ENCODE measurements around the gene TBKBP1.
"Not testable (repeated sequence)": the region's sequence is repeated elsewhere in the genome, so short reads cannot be mapped to it uniquely, and the experiment has no call there.

The TBKBP1 gene

DNA sequence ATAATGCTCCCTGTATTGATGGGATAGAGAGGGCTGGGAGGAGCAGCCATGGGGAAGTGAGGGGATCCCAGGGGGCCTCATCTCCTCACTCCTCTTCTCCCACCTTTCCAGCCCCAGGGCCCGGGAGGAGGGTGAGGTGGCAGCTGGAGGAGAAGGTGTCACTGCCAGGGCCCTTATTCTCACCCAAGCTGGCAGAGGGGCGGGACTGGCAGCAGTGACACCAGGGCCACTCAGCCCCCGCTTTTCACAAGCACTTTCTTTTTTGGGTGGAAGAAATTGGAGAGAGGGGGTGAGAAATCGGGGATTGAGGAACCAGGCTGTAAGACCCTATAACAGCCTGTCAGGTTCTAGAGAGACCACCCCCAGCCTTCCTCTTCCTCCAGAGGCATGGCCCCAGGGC is 36.7 kb downstream of the TBKBP1 start:
- in situ Hi-C loops (cut with MboI; ENCODE audit: low sequenced_read_pairs) = no loop called here

DNA sequence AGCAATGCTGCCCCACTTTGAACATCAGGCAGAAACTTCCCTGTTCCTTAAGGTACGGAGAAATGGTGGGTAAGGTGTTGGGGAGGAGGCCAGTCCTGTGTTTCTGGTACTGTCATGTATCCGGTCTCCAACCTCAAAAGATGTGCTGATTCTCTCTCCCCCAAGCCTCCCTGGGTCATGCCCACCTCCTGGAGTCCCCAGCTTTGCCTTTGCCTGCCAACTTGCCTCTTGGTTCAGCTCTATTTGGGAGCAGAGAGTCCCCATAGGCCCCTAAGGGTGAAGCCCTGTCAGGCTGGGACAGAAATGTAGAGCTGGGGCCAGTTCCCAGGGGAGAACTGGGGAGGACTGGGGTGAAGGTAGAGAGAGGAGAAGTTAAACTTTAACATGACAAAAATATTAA is 37.4 kb downstream of the TBKBP1 start:
- in situ Hi-C loops (cut with MboI; ENCODE audit: low sequenced_read_pairs) = no loop called here

DNA sequence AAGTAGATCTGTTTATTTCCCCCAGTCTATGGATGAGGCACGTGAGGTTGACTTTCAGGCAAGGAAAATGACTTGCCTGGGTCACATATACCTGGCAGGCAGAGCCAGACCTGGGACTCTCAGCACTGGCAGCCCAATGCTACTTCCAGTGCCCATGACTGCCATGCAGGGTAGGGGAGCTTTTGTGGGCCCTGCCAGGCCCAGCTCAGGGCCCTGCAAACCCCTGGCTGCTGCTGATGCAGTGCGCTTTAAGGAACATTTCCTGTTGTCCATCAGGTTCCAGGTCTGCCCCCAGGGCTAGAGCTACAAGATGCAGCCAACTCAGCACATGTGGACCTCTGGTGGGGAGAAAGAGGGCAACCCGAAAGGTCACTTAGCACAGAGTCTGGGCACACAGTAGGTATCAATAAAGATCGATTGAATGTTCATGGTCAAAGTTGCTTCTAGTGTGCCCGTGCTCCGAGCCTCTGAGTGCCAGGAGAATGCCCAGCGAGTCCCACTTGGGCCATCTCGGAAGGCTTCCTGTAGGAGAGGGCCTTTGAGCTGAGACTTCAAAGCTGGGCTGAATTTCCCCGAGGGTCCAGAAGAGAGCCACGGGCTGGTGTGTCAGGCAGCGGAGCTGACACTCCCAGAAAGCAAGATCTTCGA is 38.6 kb downstream of the TBKBP1 start:
- in situ Hi-C loops (cut with MboI; ENCODE audit: low sequenced_read_pairs) = no loop called here

DNA sequence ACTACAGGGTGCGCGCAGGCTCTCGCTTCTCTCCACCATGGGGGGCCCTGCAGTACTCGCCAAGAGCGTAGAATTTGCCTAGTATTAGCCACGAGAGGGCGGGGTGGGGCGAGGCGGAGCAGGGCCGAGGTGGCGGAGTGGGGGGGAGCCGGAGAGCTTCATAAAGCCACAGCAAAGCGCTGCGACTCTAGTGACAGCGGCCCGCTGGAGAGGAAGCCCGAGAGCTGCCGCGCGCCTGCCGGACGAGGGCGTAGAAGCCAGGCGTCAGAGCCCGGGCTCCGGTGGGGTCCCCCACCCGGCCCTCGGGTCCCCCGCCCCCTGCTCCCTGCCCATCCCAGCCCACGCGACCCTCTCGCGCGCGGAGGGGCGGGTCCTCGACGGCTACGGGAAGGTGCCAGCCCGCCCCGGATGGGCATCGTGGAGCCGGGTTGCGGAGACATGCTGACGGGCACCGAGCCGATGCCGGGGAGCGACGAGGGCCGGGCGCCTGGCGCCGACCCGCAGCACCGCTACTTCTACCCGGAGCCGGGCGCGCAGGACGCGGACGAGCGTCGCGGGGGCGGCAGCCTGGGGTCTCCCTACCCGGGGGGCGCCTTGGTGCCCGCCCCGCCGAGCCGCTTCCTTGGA is 39.2 kb downstream of the TBKBP1 start, which contains the start of gene TBX21:
Gene TBX21, plus strand, starts transcription at position 190 of the 627 bp plus-strand sequence. Its CDS starts 219 bp downstream, at position 409.
- in situ Hi-C loops (cut with MboI; ENCODE audit: low sequenced_read_pairs) = no loop called here

DNA sequence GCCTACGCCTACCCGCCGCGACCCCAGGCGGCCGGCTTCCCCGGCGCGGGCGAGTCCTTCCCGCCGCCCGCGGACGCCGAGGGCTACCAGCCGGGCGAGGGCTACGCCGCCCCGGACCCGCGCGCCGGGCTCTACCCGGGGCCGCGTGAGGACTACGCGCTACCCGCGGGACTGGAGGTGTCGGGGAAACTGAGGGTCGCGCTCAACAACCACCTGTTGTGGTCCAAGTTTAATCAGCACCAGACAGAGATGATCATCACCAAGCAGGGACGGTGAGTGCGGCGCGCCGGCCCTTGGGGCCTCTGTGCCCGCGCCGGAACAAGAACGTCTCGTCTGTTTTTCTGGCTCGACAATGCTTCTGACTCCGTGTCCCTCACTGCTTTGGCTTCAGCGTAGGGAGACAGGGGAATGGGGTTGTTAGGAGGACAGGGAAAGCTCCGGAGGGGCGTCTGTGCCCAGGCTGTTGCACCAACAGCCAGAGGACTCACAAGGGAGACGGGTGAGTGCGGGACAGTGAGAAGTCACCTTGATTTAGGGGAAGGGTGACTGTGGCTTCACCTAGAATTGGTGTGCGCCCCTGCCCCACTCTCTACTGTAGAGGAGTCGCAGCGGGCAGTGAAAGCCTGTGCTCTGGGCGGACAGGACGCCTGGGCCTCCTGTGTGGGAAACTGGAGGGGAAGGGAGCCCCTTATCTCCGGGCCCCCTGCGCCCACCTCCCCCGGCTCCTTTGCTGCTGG is 39.9 kb downstream of the TBKBP1 start:
- in situ Hi-C loops (cut with MboI; ENCODE audit: low sequenced_read_pairs) = no loop called here

DNA sequence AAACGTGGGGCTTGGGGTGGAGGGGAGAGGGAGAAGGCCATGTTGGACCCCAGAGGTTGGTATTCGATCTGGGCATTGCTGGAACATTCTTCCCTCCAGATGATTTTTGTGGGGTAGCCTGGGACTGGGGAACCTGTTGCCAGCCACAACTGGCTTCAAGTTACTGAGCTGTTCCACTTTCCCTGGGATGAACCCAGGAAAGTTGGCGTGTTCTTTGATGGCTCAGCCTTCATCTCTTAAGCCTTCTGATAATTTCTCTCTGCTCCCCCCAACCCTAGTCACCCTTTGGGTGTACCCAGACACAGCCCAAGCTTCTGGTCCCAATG is 41.1 kb downstream of the TBKBP1 start:
- in situ Hi-C loops (cut with MboI; ENCODE audit: low sequenced_read_pairs) = no loop called here

DNA sequence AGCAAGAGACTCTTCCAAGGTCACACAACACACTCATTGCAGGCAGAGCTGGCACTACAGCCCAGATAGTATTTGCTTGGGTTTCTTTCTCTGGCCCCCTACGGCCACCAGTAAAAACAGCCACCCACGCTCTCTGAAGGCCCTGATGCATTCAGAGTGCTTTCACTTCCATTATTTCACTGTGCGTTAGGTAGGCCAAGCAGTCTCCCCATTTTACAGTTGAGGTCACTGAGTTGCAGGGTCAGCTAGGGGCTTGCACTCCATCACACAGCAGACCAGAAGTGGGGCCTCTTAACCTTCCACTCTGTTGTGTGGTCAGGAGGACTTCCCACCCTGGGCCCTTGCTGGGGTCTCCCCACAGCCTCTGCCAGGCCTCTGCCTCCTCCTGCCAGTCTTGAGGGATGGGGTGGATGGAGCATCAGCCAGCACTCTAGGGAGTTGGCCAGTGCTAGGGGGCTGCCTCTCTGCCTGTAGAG is 41.6 kb downstream of the TBKBP1 start:
- in situ Hi-C loops (cut with MboI; ENCODE audit: low sequenced_read_pairs) = no loop called here

DNA sequence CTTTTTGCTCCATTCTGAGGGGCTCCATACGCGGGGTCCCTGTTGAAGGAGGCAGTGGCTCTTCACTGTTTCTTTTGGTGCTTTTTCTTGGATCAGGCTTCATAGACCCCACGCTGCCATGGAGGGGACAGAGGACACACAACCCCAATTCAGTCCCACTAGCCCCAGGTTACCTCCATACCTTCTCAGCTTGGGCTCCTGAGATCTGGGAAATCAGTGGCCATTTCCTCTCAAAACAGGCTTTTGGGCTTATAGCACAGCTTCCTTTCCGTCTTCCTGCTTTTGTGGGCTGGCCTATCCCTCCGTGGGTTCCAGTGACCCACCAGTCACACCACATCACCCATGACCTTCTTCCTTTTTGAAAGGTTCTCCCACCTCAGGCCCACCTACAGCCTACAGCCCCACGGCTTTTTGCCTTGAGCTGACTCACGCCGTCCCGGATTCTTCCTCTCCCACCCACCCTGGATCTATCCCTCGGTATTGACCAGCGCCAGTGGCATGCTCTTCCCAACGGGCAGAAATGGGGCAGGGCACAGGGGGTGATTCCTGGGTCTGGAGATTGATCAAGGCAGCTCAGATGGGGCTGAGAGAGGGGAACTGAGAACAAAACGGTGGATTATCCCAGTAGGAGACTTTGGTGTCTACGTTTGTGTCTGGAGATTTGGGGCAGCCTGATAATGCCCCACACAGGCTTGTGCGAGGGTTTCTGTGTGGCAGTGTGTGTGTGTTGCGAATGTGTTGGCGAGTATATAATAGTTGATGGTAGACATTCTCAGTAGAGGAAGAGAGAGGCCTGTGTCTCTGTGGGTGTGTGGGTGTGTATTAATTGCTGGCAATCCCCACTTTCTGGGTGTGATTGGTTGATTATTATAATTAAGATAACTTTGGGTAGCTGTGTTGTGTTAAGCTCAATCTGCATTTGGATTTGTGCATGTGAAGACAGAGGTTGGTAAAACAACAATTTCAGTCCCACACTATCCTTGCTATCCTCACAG is 42.8 kb downstream of the TBKBP1 start:
- in situ Hi-C loops (cut with MboI; ENCODE audit: low sequenced_read_pairs) = no loop called here

DNA sequence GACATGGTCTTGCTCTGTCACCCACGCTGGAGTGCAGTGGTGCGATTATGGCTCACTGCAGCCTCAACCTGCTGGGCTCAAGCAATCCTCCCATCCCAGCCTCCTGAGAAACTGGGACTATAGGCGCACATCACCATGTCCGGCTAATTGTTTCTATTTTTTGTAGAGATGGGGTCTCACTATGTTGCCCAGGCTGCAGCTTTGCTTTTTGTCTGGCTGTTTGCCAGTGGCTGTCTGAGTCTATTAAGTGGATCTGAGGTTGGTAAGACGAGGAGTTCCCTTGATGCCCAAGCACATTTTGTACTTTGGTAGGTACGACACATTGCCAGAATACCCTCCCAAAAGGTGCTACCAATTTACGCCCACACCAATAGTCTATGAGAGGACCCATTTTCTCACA is 44.2 kb downstream of the TBKBP1 start:
- in situ Hi-C loops (cut with MboI; ENCODE audit: low sequenced_read_pairs) = no loop called here

DNA sequence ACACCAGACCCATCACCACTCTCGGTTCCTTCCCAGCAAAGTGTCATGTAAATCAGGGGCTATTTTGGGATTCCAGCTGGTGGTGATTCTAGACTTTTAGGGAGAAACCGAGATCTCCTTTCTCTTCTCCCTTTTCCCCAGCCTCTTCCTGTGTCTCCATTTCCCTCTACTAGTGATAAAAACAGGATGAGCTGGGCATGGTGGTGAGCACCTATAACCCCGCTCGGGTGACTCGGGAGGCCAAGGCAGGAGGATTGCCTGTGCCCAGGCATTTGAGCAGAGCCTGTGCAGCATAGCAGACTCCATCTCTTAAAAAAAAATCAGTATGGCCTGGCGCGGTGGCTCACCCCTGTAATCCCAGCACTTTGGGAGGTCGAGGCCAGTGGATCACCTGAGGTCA is 45.2 kb downstream of the TBKBP1 start:
- in situ Hi-C loops (cut with MboI; ENCODE audit: low sequenced_read_pairs) = no loop called here

DNA sequence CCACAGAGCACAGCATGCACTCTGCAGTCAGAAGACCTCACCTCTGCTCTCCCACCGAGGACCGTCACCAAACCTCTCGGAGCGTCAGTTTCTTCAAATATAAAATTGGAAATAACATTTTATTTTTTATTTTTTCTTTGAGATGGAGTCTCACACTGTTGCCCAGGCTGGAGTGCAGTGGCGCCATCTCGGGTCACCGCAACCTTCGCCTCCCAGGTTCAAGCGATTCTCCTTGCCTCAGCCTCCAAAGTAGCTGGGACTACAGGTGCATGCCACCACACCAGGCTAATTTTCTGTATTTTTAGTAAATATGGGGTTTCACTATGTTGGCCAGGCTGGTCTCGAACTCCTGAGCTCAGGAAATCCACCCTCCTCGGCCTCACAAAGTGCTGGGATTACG is 46.0 kb downstream of the TBKBP1 start:
- in situ Hi-C loops (cut with MboI; ENCODE audit: low sequenced_read_pairs) = not testable (repeated sequence)

DNA sequence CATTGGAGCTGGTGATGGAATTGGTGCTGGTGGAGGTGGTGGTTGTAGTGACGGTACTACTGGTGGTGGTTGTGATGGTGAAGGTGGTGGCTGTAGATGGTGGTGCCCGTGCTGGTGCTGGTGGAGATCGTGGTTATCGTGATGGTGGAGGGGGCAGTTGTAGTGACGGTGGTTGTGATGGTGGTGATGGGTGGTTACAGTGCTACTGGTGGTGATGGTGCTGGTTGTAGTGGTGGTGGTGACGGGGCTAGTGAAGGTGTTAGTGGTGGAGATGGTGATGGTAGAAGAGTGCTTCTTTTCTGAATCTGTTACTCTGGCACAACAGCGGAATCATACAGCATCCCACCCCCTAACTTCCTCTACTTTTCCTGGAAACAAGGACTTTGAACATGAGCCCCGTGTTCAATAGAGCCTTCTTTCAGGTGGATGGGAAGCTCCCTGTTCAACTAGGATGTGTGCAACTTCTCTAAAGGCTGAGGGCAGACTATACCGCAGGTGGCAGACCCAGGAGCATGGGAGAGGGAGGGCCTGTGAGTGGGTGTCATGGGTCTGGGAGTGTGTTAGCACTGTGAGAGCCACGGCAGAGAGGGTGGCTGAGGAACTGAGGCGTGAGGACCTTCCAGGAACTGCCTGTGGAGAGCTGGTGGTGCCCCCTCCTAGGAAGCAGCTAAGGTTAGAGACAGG is 47.3 kb downstream of the TBKBP1 start:
- in situ Hi-C loops (cut with MboI; ENCODE audit: low sequenced_read_pairs) = no loop called here

DNA sequence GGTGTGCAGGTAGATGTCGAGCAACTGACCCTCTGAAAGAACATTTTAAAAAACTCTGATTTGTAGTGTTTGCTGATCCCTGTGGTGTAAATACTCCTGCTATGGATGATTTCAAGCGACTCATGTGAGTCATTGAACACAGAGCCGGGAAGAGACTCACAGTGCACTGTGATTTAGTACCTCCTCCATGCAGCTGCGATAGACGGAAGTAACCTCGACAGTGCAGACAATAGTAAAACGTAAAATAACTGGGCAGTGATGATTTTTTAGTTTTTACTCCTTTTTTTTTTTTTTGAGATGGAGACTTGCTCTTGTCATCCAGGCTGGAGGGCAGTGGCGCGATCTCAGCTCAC is 47.8 kb downstream of the TBKBP1 start:
- in situ Hi-C loops (cut with MboI; ENCODE audit: low sequenced_read_pairs) = no loop called here

DNA sequence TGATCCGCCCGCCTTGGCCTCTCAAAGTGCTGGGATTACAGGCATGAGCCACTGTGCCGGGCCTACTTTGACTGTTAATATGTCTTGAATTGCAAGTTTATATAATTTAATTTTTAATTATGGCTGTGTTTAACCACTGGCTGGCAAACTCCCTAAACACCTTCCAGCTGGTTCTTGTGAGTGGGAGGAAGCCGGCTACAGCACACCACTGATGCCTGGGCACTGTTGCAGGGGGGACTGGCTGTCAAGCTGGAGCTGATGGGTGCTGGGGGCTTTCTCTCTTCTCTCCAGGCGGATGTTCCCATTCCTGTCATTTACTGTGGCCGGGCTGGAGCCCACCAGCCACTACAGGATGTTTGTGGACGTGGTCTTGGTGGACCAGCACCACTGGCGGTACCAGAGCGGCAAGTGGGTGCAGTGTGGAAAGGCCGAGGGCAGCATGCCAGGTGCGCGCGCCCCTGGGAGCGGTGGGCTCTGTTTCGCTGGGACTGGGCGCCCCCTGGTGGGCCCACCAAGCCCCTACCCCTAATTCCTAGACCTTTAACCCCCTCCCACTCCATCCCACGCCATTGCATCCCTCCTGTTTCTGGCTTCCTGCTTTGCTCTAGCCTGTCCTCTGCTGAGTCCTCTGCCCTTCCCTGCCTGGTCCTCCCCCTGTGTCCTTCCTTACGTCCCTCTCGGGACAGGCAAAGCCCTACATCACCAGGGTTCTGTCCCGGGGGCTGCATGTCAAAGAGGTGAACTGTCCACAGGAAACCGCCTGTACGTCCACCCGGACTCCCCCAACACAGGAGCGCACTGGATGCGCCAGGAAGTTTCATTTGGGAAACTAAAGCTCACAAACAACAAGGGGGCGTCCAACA is 48.6 kb downstream of the TBKBP1 start:
- in situ Hi-C loops (cut with MboI; ENCODE audit: low sequenced_read_pairs) = no loop called here

DNA sequence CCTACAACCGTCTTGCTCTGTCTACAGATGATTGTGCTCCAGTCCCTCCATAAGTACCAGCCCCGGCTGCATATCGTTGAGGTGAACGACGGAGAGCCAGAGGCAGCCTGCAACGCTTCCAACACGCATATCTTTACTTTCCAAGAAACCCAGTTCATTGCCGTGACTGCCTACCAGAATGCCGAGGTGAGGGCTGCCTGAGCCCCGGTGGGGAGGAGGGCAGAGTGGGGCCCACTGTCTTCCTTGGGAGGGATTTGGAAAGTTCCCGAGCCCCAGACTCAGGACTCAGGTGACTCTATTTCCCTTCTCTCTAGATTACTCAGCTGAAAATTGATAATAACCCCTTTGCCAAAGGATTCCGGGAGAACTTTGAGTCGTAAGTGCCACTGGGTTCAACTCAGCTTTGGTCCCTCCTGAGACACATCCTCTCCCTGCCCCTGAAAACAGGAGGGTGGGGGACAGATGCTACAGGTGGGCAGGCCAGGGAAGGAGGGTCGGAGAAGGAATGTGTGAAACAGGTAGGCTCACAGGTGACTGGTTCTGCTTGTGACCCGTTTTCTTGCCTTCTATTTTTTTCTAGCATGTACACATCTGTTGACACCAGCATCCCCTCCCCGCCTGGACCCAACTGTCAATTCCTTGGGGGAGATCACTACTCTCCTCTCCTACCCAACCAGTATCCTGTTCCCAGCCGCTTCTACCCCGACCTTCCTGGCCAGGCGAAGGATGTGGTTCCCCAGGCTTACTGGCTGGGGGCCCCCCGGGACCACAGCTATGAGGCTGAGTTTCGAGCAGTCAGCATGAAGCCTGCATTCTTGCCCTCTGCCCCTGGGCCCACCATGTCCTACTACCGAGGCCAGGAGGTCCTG is 50.4 kb downstream of the TBKBP1 start:
- in situ Hi-C loops (cut with MboI; ENCODE audit: low sequenced_read_pairs) = no loop called here

DNA sequence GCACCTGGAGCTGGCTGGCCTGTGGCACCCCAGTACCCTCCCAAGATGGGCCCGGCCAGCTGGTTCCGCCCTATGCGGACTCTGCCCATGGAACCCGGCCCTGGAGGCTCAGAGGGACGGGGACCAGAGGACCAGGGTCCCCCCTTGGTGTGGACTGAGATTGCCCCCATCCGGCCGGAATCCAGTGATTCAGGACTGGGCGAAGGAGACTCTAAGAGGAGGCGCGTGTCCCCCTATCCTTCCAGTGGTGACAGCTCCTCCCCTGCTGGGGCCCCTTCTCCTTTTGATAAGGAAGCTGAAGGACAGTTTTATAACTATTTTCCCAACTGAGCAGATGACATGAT is 51.0 kb downstream of the TBKBP1 start:
- in situ Hi-C loops (cut with MboI; ENCODE audit: low sequenced_read_pairs) = no loop called here

DNA sequence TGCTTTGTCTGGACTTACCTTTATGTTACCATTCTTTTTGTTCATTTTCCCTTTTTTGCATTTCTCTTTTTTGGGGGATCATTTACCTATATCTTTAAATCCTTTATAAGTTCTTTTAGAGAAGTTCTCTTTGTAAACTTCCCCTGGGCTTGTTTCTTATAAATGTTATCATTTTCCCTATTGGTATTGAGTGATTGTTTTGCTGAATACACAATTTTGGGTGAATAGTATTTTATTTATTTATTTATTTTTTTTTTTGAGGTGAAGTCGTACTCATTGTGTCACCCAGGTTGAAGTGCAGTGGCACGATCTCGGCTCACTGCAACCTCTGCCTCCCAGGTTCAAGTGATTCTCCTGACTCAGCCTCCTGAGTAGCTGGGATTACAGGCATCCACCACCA is 57.5 kb downstream of the TBKBP1 start:
- in situ Hi-C loops (cut with MboI; ENCODE audit: low sequenced_read_pairs) = no loop called here

DNA sequence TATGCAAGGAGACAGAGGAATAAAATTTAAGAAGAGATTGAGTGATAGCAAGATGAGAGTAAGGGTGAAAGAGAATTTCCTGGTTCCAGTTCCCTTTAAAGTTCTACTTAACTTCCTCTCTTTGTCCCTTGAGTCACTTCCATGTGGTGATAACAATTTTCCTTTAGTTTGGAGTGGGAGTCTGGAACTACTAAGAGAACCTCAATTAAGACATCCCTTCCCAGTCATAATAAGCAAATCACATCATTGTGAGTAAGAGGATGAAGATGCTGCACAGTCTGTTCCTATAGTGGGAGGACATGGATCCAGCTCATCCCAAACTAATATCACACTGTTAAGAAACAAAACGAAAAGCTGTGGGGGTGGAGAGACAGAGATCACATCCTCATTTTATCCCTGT is 63.4 kb downstream of the TBKBP1 start:
- in situ Hi-C loops (cut with MboI; ENCODE audit: low sequenced_read_pairs) = no loop called here

All from HL-60/S4 (cell line).